H1 (cell line): ENCODE measurements around the gene SPRED1. TPM values are rescaled to one million over a fixed set of nuclear protein-coding genes. Genes with fewer than 3 reads are reported as not detected.

Experiments used
- CTCF ChIA-PET: fragments of 300-600 bp; sonication (Branson Sonifier 250); formaldehyde crosslinking; loops from one replicate; lab custom pipeline; 2021; ENCODE audit not compliant: partially characterized antibody; lab: Charles Lee
- POLR2A ChIA-PET: fragments of 300-600 bp; sonication (Branson Sonifier 250); formaldehyde crosslinking; loops from one replicate; lab custom pipeline; 2021; ENCODE audit warnings: inconsistent platforms; ENCODE audit not compliant: partially characterized antibody; lab: Charles Lee
- DNase-seq, 2 experiments: peaks; one replicate each; pipeline versions ENCODE4 v3.0.0 to v3.0.0-alpha.2; 2010 to 2022; ENCODE audit warnings: low spot score in 2 of 2, low read depth in 1 of 2, mixed read lengths in 1 of 2
- FAIRE-seq: peaks from 2 replicates; lab custom pipeline; 2011; peaks lifted over from hg19 to GRCh38; lab: Jason Lieb, UNC
- H2AFZ ChIP-seq: 2 replicates; pipeline ENCODE4 v1.8.1; 2012; ENCODE audit warnings: low read length, inconsistent platforms
- H2AK5ac ChIP-seq: 2 replicates; pipeline ENCODE4 v1.6.1; 2013; ENCODE audit warnings: low read depth, low read length
- H2BK120ac ChIP-seq: replicated peaks from 2 replicates; pipeline ENCODE3; 2013; ENCODE audit warnings: low read depth, low read length, inconsistent platforms
- H2BK12ac ChIP-seq: 2 replicates; pipeline ENCODE4 v1.6.1; 2013; ENCODE audit warnings: low read depth, low read length
- H2BK15ac ChIP-seq: 2 replicates; pipeline ENCODE4 v1.6.1; 2013; ENCODE audit warnings: low read length
- H2BK20ac ChIP-seq: 2 replicates; pipeline ENCODE4 v1.6.1; 2013; ENCODE audit warnings: low read length
- H2BK5ac ChIP-seq: 2 replicates; pipeline ENCODE4 v1.6.1; 2013; ENCODE audit warnings: low read depth, low read length
- H3K14ac ChIP-seq: 2 replicates; pipeline ENCODE4 v1.6.1; 2013; ENCODE audit warnings: inconsistent platforms; ENCODE audit not compliant: insufficient read length
- H3K18ac ChIP-seq: 2 replicates; pipeline ENCODE4 v1.6.1; 2013; ENCODE audit warnings: low read length; ENCODE audit errors: extremely low read depth
- H3K23ac ChIP-seq: 2 replicates; pipeline ENCODE4 v1.6.1; 2013; ENCODE audit warnings: inconsistent platforms; ENCODE audit not compliant: insufficient read length
- H3K23me2 ChIP-seq: 2 replicates; pipeline ENCODE4 v1.6.1; 2013; ENCODE audit warnings: low read depth, low read length
- H3K27ac ChIP-seq: 2 replicates; pipeline ENCODE4 v1.6.1; 2011; ENCODE audit warnings: low read depth, low read length, inconsistent platforms
- H3K27me3 ChIP-seq, 4 experiments: replicated peaks in 1 of 4; 1 replicate in 1 of 4; 2 replicates in 3 of 4; pipeline versions ENCODE4 v1.6.1 to v1.8.1; 2011 to 2013; ENCODE audit warnings: low read length in 3 of 4, mild to moderate bottlenecking in 3 of 4, inconsistent platforms in 2 of 4, mixed read lengths in 2 of 4, moderate library complexity in 1 of 4; ENCODE audit not compliant: control insufficient read depth in 3 of 4, insufficient read depth in 3 of 4; ENCODE audit errors: extremely low read depth in 1 of 4
- H3K36me3 ChIP-seq, 4 experiments: 2 replicates each; pipeline versions ENCODE4 v1.6.1 to v1.8.1; 2011 to 2013; ENCODE audit warnings: mild to moderate bottlenecking in 4 of 4, low read length in 3 of 4, moderate library complexity in 2 of 4, control low read depth in 1 of 4, inconsistent platforms in 1 of 4; ENCODE audit not compliant: insufficient read depth in 4 of 4, control insufficient read depth in 2 of 4
- H3K4ac ChIP-seq: replicated peaks from 2 replicates; pipeline ENCODE3; 2013; ENCODE audit warnings: low read length, low read depth, mixed read lengths, inconsistent platforms; ENCODE audit not compliant: insufficient read length
- H3K4me1 ChIP-seq, 4 experiments: replicated peaks in 1 of 4; 1 replicate in 1 of 4; 2 replicates in 3 of 4; pipeline versions ENCODE4 v1.6.1 to v1.8.1; 2011 to 2013; ENCODE audit warnings: low read length in 3 of 4, inconsistent platforms in 2 of 4, mixed read lengths in 1 of 4; ENCODE audit not compliant: insufficient read depth in 4 of 4, control insufficient read depth in 3 of 4
- H3K4me2 ChIP-seq, 2 experiments: 2 replicates each; pipeline versions ENCODE4 v1.6.1 to v1.8.1; 2011 to 2013; ENCODE audit warnings: low read depth in 2 of 2, low read length in 2 of 2, control low read depth in 1 of 2, inconsistent platforms in 1 of 2, mild to moderate bottlenecking in 1 of 2; ENCODE audit not compliant: insufficient read depth in 1 of 2
- H3K4me3 ChIP-seq, 4 experiments: fragments of 200-600, 300-600 bp in 1 of 4; sonication (generic), shearing (Covaris generic), sonication (Bioruptor Twin) in 1 of 4; 2 replicates each; pipeline versions ENCODE4 v1.5.1 to v1.8.1; 2011 to 2016; ENCODE audit warnings: low read length in 4 of 4, low read depth in 3 of 4, control low read depth in 2 of 4, inconsistent platforms in 2 of 4, mild to moderate bottlenecking in 2 of 4, mixed read lengths in 1 of 4, moderate library complexity in 1 of 4; ENCODE audit not compliant: insufficient read depth in 2 of 4; ENCODE audit errors: extremely low read depth in 1 of 4
- H3K56ac ChIP-seq: replicated peaks from 2 replicates; pipeline ENCODE3; 2013; ENCODE audit warnings: low read depth, mild to moderate bottlenecking, mixed read lengths, low read length, inconsistent platforms; ENCODE audit not compliant: insufficient read length
- H3K79me1 ChIP-seq: 2 replicates; pipeline ENCODE4 v1.6.1; 2013; ENCODE audit warnings: low read depth, low read length, control low read depth
- H3K79me2 ChIP-seq, 2 experiments: 2 replicates each; pipeline versions ENCODE4 v1.6.1 to v1.8.1; 2012 to 2013; ENCODE audit warnings: low read length in 2 of 2, mild to moderate bottlenecking in 2 of 2, inconsistent platforms in 1 of 2; ENCODE audit not compliant: insufficient read depth in 2 of 2, control insufficient read depth in 1 of 2
- H3K9ac ChIP-seq, 4 experiments: replicated peaks in 1 of 4; 1 replicate in 1 of 4; 2 replicates in 3 of 4; pipeline versions ENCODE4 v1.6.1 to v1.8.1; 2011 to 2013; ENCODE audit warnings: low read depth in 3 of 4, low read length in 3 of 4, control low read depth in 2 of 4, mild to moderate bottlenecking in 2 of 4, moderate library complexity in 2 of 4, inconsistent platforms in 1 of 4; ENCODE audit errors: extremely low read depth in 1 of 4
- H3K9me3 ChIP-seq, 2 experiments: 2 replicates each; pipeline versions ENCODE4 v1.6.1 to v1.8.1; 2012 to 2013; ENCODE audit warnings: mild to moderate bottlenecking in 2 of 2, moderate library complexity in 2 of 2, control low read depth in 1 of 2, inconsistent platforms in 1 of 2, low read depth in 1 of 2, low read length in 1 of 2, mixed read lengths in 1 of 2; ENCODE audit not compliant: insufficient read depth in 2 of 2
- H4K20me1 ChIP-seq, 2 experiments: replicated peaks in 1 of 2; 2 replicates each; pipeline versions ENCODE3 to v1.8.1; 2011 to 2013; ENCODE audit warnings: inconsistent platforms in 2 of 2, low read length in 2 of 2, mild to moderate bottlenecking in 1 of 2; ENCODE audit not compliant: insufficient read depth in 2 of 2, control insufficient read depth in 1 of 2
- H4K5ac ChIP-seq: 2 replicates; pipeline ENCODE4 v1.6.1; 2013; ENCODE audit warnings: low read length, low read depth, mixed read lengths, inconsistent platforms; ENCODE audit not compliant: insufficient read length
- H4K8ac ChIP-seq: 2 replicates; pipeline ENCODE4 v1.8.0; 2013; ENCODE audit warnings: mild to moderate bottlenecking, moderate library complexity, low read length, inconsistent platforms; ENCODE audit not compliant: insufficient read depth; ENCODE audit errors: extremely low read depth
- H4K91ac ChIP-seq: replicated peaks from 2 replicates; pipeline ENCODE3; 2013; ENCODE audit warnings: low read length, mixed read lengths, inconsistent platforms; ENCODE audit not compliant: insufficient read length
- ATF2 ChIP-seq: IDR thresholded peaks from 2 replicates; pipeline ENCODE4 v1.6.1; 2012; ENCODE audit warnings: low read length, inconsistent platforms
- GTF2F1 ChIP-seq: IDR thresholded peaks from 2 replicates; pipeline ENCODE4 v1.6.1; 2012; ENCODE audit warnings: low read depth, low read length, improper control_type of control experiment, borderline replicate concordance
- HDAC2 ChIP-seq, 2 experiments: fragments of 300-600 bp in 1 of 2; sonication (generic) in 1 of 2; IDR thresholded peaks; 2 replicates each; pipeline ENCODE4 v1.6.1; 2011 to 2012; ENCODE audit warnings: low read depth in 2 of 2, low read length in 2 of 2, mild to moderate bottlenecking in 2 of 2, moderate library complexity in 2 of 2, borderline replicate concordance in 1 of 2, inconsistent platforms in 1 of 2
- KDM1A ChIP-seq: fragments of 200-600, 300-600 bp; sonication (generic); IDR thresholded peaks from 2 replicates; pipeline ENCODE4 v1.7.1; 2016; ENCODE audit warnings: mild to moderate bottlenecking, low read length, borderline replicate concordance
- PHF8 ChIP-seq: fragments of 200-600 bp; sonication (generic); conservative IDR thresholded peaks from 2 replicates; pipeline ENCODE4 v1.7.1; 2012; ENCODE audit warnings: low read depth, mild to moderate bottlenecking, inconsistent platforms, low read length, moderate library complexity
- SAP30 ChIP-seq: fragments of 300-600 bp; sonication (generic); IDR thresholded peaks from 2 replicates; pipeline ENCODE4 v1.7.1; 2012; ENCODE audit warnings: low read length, moderate library complexity, mild to moderate bottlenecking, inconsistent platforms; ENCODE audit not compliant: insufficient read depth, insufficient replicate concordance
- TEAD4 ChIP-seq: IDR thresholded peaks from 2 replicates; pipeline ENCODE4 v1.6.1; 2012; ENCODE audit warnings: low read depth, low read length, inconsistent platforms, mixed read lengths
- USF2 ChIP-seq: IDR thresholded peaks from 2 replicates; pipeline ENCODE4 v1.6.1; 2011; ENCODE audit warnings: low read length, improper control_type of control experiment
- WGBS, 2 experiments: shearing (Covaris generic) in 1 of 2; methylation state at CpG; one replicate each; pipeline versions ENCODE4 v1.1.6 to v1.1.7; 2013 to 2015; ENCODE audit warnings: low lambda C conversion rate in 2 of 2, mixed read lengths in 2 of 2, inconsistent platforms in 1 of 2, low coverage in 1 of 2, missing lambda C conversion rate in 1 of 2; ENCODE audit not compliant: insufficient replicate concordance in 2 of 2, insufficient coverage in 1 of 2, insufficient read length in 1 of 2; ENCODE audit errors: extremely low coverage in 1 of 2, missing lambda C conversion rate in 1 of 2; 5-methylcytosine and 5-hydroxymethylcytosine counted together
- polyA plus RNA-seq, 7 experiments: library from polyadenylated mRNA; depleted of rRNA in 3 of 7; stranded (reverse) in 5 of 7; unstranded in 2 of 7; fragments of >200 nt in 5 of 7; fragments of 200-250 nt in 2 of 7; gene quantifications; 1 replicate in 5 of 7; 2 replicates in 1 of 7; 4 replicates in 1 of 7; pipeline versions ENCODE4 v1.2.1 to v1.2.3, GENCODE V29; 2011 to 2013; ENCODE audit warnings: missing spikeins in 2 of 7, mixed read lengths in 2 of 7
- total RNA-seq: library from RNA; stranded (reverse); fragmentation: NEBNext Ultra II Directional; extraction: Animal tissue kit (Norgen Biotek cat#: 25700); gene quantifications from 2 replicates; pipeline ENCODE4 v1.2.1, GENCODE V29; 2021
- TF ChIP-seq, protein P1 (sequence below): IDR thresholded peaks from 2 replicates; pipeline ENCODE4 v1.6.1; 2012; ENCODE audit warnings: inconsistent platforms

SPRED1 gene
- total and polyA plus RNA-seq, 2 of the 8 experiments (the other 6 are each of a cell fraction or from before 2014, with no cell fraction given), result 5.5 to 30.3 TPM

DNA sequence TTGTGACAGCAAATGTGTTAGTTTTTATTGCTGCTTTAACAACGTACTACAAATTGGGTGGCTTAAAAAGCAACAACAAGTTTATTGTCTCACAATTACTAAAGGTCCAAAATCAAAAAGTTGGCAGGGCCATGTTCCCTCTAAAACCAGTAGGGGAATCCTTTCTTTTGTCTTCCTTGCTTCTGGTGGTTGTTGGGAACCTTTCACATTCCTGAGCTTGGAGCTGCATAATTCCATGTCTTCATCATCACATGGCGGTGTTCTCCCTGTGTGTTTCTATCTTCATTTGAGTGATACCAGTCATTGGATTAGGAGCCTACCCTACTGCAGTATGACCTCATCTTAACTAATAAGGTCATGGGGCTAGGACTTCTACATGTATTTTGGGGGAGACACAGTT lies 7.4 kb downstream of the SPRED1 start:
- Histone ChIP-seq H3K18ac (no peak overlapping the region), H3K4ac (no peak overlapping the region), H3K9ac (no peak overlapping the region), H2BK5ac (no peak overlapping the region), H3K27ac (no peak overlapping the region), H3K23ac (no peak overlapping the region), H4K91ac (no peak overlapping the region), H2BK12ac (no peak overlapping the region), H3K14ac (no peak overlapping the region), H3K4me2 (0 out of 4 replicates have a peak overlapping the region, but pooled peaks of 1 of the 2 experiments have one; percentile 24), H3K9me3 (no peaks in the 10 kb centered on the region), H3K56ac (no peak overlapping the region), H2AK5ac (no peak overlapping the region), H4K20me1 (peaks cover 13 to 21% of the 10 kb centered on the region in 2 experiments), H3K27me3 (no peaks in the 10 kb centered on the region), H2BK15ac (no peak overlapping the region), H3K23me2 (no peaks in the 10 kb centered on the region), H3K79me2 (peaks cover 41 to 100% of the 10 kb centered on the region in 2 experiments), H3K4me1 (peaks cover 2 to 23% (median 4%) of the 10 kb centered on the region in 4 experiments; a peak in 6 of 7 replicates), H2AFZ (no peak overlapping the region), H4K5ac (no peak overlapping the region), H3K79me1 (no peaks in the 10 kb centered on the region), H3K36me3 (no peaks in the 10 kb centered on the region), H2BK120ac (no peak overlapping the region), H2BK20ac (no peak overlapping the region), H3K4me3 (peak overlapping the region in 1 of 4 experiments; percentile 15; a peak in 1 of 8 replicates), H4K8ac (no peak overlapping the region)
- ChIA-PET POLR2A (interaction anchor here (1.2 to 5.5 kb wide), 2 partner anchors 7 to 10 kb away, joined by 4 to 52 read pairs; partner anchors contain the start of gene SPRED1), CTCF (interaction anchor here (1.1 to 1.4 kb wide), 4 partner anchors 69 to 264 kb away, joined by 3 to 4 read pairs (median 3); no protein-coding TSS in a partner anchor)
- WGBS, 2 experiments, result 72% methylated on average over 2 of the region's 2 CpGs; no CpG with 5 or more reads in 1 of the 2 experiments
- FAIRE-seq (peak; percentile 78), DNase-seq (no peak)
- TF ChIP-seq GTF2F1 (no peak), KDM1A (no peak), PHF8 (no peak), HDAC2 (IDR thresholded peaks at IDR 0.05; ENCODE audit: borderline replicate concordance in 1 of 2, low read depth in 2 of 2, low read length in 2 of 2) (no peak), USF2 (no peak), ATF2 (0 out of 2 replicates have a peak, but pooled peaks have one; percentile 29), SAP30 (no peak), TEAD4 (peak; percentile 79)
- TF ChIP-seq, protein P1, sequence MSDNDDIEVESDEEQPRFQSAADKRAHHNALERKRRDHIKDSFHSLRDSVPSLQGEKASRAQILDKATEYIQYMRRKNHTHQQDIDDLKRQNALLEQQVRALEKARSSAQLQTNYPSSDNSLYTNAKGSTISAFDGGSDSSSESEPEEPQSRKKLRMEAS, result no peak
